T-helper 17 cell (primary cell): Measurements from ENCODE around the gene HDAC4. TPM values are rescaled to one million over a fixed set of nuclear protein-coding genes. Genes with fewer than 3 reads are reported as not detected.

Experiments
- ATAC-seq: fragments of 150-1000 bp; cut with Tn5 transposase; 2 replicates; pipeline ENCODE4 v1.10.0; 2021; ENCODE audit warnings: mild to moderate bottlenecking, moderate library complexity
- DNase-seq, 3 donors: peaks; one replicate each; pipeline versions ENCODE4 v3.0.0 to v3.0.0-alpha.2; 2020 to 2021
- H3K9me3 ChIP-seq: one replicate; pipeline ENCODE4 v1.7.0; 2013; ENCODE audit warnings: low read length, mild to moderate bottlenecking; ENCODE audit not compliant: control insufficient read depth, poor library complexity, severe bottlenecking
- H3K27ac Mint-ChIP-seq: one replicate; pipeline ENCODE4 v1.8.0; 2022; ENCODE audit warnings: mild to moderate bottlenecking, moderate library complexity, mixed read lengths
- H3K27me3 Mint-ChIP-seq: one replicate; pipeline ENCODE4 v1.8.0; 2022; ENCODE audit warnings: mixed read lengths
- H3K36me3 Mint-ChIP-seq: one replicate; pipeline ENCODE4 v1.8.0; 2022; ENCODE audit warnings: low read depth, mixed read lengths
- H3K4me1 Mint-ChIP-seq: one replicate; pipeline ENCODE4 v1.8.0; 2022; ENCODE audit warnings: mild to moderate bottlenecking, mixed read lengths
- H3K4me3 Mint-ChIP-seq: one replicate; pipeline ENCODE4 v1.8.0; 2022; ENCODE audit warnings: mild to moderate bottlenecking, moderate library complexity, mixed read lengths
- total RNA-seq, 4 donors: library from RNA in 2 of 4; stranded (reverse) in 2 of 4; gene quantifications; one replicate each; pipeline ENCODE4 v1.2.3 and lab custom pipeline; 2022 to 2026

The HDAC4 gene
- total RNA-seq, 2 donors from 2014 or later: 78.9 to 79.0 TPM

DNA sequence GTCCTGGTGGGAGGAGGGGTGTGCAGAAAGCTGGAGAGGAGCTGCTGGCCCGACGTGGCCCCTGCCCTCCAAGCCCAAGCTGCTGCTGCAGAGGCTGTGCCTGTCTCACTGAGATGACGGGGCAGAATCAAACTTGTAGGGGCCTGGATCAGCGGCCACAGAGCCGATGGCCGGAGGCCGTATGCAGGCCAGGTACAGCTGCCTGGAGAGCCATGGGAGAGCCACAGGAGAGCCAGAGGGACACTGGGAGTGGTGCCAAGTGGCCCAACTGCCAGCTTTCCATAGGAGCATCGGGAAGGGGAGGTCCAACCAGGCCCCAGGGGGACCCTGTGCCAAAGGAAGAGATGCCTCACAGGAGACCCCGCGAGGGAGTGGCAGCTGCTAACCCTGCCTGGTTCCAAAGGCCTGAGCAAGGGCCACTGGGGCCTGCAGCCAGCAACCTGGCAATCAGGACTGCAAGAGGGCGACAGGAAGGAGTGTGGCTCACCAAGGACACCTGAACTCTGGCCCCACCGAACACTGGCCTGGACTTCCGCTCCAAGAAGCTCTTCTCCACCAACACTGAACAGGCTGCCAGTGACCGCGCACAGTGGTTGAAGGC is 70.7 kb downstream of the HDAC4 start:
- DNase-seq: no peak
- no peak for ATAC-seq
- H3K9me3 ChIP-seq: no peaks in the 10 kb centered on the region
- Mint-ChIP-seq H3K4me1 (peaks cover 31% of the 10 kb centered on the region), H3K36me3 (peaks cover 2% of the 10 kb centered on the region), H3K4me3 (no peak overlapping the region), H3K27me3 (no peaks in the 10 kb centered on the region), H3K27ac (no peak overlapping the region)

DNA sequence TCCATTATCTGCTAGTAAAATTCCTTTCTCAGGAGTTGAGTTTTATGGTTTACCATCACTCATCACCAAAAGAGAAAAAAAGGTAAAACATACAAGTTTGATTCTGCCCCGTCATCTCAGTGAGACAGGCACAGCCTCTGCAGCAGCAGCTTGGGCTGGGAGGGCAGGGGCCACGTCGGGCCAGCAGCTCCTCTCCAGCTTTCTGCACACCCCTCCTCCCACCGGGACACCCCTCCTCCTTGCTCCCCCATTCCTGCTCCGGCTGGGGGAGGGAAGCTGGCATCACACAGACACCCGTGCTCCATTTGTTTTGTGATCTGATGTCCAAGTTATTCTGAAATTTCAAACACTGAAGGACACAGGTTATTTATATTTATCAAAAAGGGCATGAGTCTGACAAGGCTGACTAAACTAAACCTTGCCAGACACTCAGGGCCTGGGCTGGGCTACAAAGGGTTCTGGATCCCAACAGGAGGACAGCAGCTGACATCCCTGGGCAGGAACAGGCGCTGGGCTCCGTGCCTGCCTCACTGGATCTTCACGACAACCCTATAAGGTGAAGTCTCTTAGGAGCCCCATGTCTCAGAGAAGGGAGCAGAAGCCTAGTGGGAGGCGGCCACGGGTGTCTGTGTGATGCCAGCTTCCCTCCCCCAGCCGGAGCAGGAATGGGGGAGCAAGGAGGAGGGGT is 71.4 kb downstream of the HDAC4 start:
- DNase-seq: no peak
- Mint-ChIP-seq H3K27me3 (no peaks in the 10 kb centered on the region), H3K36me3 (peaks cover 2% of the 10 kb centered on the region), H3K4me1 (peaks cover 34% of the 10 kb centered on the region), H3K4me3 (no peak overlapping the region), H3K27ac (peak overlapping the region; percentile 93)
- no peak for ATAC-seq
- H3K9me3 ChIP-seq: no peaks in the 10 kb centered on the region

DNA sequence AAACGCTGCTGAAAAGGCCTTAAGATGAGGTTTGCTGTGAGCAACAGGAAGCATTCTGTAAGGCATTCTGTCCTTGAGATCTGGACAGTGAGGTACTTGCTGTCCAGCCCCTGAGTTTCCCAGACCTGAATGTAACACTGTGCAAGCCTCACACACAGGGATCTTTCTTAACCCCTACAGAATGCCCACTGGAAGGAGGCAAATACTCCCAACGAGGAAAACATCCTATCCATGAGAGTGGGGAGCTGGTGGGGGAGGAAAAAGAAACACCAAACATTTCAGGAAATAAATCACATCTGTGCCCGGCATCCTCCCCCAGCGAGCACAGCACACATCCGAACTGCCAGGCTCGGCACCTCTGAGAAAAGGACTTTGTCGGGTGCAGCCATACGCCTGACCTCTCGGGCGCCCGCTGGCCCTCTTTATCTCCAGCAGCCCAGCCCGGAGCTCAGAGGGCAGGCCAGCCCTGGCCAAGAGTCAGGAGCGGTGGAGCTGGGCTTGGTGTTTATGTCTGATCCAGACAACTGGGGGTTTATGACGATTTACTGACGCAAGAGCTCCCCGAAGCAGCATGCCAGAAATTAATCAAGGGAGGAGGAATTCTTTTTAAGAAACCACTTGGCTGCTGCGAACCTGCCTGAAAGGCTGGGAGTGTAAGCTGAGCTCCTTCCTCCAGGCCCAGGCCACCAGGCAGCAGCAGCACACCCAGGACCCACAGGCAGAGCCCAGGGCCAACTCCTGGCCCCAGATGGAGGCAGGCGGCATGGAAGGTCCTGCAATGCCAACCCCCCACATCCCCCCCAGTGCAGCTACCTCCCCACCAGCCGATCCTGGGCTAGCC is 72.2 kb downstream of the HDAC4 start:
- H3K27ac Mint-ChIP-seq: peak overlapping the region; percentile 93
- H3K4me1 Mint-ChIP-seq: peaks cover 39% of the 10 kb centered on the region
- no peaks in the 10 kb centered on the region for H3K27me3 Mint-ChIP-seq
- H3K4me3 Mint-ChIP-seq: no peak overlapping the region
- no peaks in the 10 kb centered on the region for H3K9me3 ChIP-seq
- ATAC-seq (no peak), DNase-seq (no peak)
- H3K36me3 Mint-ChIP-seq: peaks cover 4% of the 10 kb centered on the region

DNA sequence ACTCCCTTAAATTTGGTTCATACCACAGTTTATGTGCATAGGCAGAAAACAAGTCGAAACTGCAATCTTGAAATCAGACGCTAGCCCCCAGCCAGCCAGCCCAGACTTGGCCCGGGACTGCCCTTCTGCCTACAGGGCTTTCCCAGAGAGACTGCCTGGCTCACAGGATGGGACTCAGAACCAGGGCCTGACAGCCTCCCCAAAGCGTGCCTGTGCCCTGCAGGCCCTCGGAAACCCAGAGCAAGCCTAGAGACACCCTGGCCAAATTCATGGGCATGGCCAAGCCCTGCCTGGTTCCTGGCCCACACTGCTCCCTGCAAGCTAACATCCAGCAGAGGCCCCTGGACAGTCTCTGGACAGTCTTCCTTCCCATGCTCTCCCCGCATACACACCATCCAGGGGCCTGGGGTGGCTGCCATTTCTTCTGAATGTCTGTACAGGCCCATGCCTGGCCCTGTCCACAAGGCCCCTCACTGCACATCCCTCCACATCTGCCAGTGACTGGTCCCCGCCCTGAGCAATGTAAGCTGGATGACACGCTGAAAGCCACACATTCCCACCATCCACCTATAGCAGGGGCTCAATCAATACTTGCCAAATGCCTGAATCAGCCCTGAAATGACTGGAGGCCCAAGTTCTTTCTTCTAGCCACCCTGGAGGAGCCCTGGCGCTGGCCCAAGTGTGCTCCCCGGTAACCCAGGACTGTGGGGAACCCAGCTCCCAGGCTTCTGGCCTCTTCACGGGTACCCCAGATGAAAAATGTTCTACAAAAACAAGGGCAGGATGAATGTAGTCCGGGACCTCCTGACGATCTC is 73.1 kb downstream of the HDAC4 start:
- peak overlapping the region; percentile 93 for H3K27ac Mint-ChIP-seq
- peaks cover 4% of the 10 kb centered on the region for H3K36me3 Mint-ChIP-seq
- H3K9me3 ChIP-seq: no peaks in the 10 kb centered on the region
- peaks cover 45% of the 10 kb centered on the region for H3K4me1 Mint-ChIP-seq
- DNase-seq (no peak), ATAC-seq (peak; percentile 5)
- H3K27me3 Mint-ChIP-seq: no peaks in the 10 kb centered on the region
- H3K4me3 Mint-ChIP-seq: peak overlapping the region; percentile 72

DNA sequence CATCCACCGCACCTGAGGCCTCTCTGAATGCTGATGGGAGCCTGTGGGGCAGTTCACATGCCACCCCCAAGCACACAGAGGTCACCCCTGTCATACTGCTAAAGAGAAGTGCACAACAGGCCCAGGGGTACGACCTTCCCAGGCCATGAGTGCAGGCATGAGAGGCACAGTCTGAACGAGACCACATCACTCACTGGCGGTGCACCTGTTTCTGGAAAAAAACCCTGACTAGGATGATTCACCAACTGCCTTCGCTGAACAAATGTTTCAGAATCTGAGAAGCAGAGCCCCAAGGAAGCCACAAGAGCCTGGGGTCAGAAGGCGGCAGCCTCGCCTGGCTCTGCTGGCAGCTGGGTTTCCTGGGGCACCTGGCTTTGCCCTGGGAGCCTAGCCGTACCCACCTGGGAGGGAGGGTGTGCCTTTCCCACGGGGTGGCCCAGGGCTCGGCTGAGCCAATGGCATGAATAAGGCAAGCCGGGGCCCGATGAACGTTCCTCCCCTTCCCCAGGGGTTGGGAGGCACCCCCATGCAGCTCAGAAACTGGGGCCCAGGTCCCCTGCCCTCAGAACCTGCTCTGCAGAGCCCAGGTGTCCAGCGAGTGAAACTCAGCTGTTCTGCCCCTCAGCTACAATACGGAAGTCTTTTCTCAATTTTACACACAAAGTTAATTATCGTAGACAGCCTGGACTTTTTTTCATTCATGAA is 73.8 kb downstream of the HDAC4 start:
- Mint-ChIP-seq H3K27me3 (no peaks in the 10 kb centered on the region), H3K27ac (peak overlapping the region; percentile 93), H3K36me3 (peaks cover 4% of the 10 kb centered on the region), H3K4me3 (peak overlapping the region; percentile 72), H3K4me1 (peaks cover 51% of the 10 kb centered on the region)
- peak; percentile 86 for ATAC-seq
- no peaks in the 10 kb centered on the region for H3K9me3 ChIP-seq
- peak in 2 of 3 donors; percentile 61 to 64 for DNase-seq

DNA sequence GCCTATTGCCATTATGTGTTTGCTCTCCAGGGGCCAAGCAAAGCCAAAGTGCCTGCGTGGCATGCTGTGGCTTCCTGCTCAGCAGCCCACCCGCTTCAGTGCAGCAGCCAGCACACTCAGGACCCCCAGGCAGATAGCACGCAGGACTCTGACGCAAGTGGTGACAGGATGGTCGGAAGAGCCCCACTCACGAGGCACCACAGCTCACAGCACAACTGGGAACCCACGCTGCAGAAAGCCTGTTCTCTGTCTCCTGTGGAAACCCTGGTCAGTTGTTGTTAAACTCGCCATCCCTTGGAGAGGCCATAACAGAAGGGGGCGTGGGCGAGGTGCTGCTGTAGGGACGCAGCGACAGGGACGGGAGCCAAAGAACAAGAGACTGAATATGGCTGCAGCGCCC is 76.4 kb downstream of the HDAC4 start:
- peaks cover 4% of the 10 kb centered on the region for H3K36me3 Mint-ChIP-seq
- ATAC-seq (no peak), DNase-seq (no peak)
- H3K9me3 ChIP-seq: no peaks in the 10 kb centered on the region
- no peak overlapping the region for H3K4me3 Mint-ChIP-seq
- H3K27me3 Mint-ChIP-seq: no peaks in the 10 kb centered on the region
- peak overlapping the region; percentile 78 for H3K27ac Mint-ChIP-seq
- peaks cover 51% of the 10 kb centered on the region for H3K4me1 Mint-ChIP-seq

DNA sequence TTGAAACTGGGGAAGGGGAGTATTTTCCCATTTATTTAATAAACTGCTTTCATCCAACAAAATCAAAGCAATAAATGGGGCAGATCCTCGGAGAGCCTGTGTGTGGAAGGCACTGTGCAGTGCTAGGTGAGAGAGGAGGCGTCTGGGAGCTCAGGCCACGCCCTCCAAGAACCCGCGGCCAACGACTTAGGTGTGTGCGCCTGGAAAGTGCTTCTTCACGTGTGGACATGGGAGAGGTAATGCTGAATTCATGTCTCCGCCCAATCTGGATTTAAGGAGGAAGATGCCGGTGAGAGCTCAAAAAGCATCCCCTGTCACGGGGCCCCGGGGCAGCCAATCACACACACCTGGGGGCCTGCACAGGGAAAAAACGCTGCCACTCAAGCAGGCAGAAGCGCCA is 77.4 kb downstream of the HDAC4 start:
- H3K36me3 Mint-ChIP-seq: peaks cover 4% of the 10 kb centered on the region
- H3K4me1 Mint-ChIP-seq: peaks cover 58% of the 10 kb centered on the region
- DNase-seq (no peak), ATAC-seq (no peak)
- H3K9me3 ChIP-seq: no peaks in the 10 kb centered on the region
- H3K27me3 Mint-ChIP-seq: no peaks in the 10 kb centered on the region
- no peak overlapping the region for H3K4me3 Mint-ChIP-seq
- H3K27ac Mint-ChIP-seq: peak overlapping the region; percentile 93

DNA sequence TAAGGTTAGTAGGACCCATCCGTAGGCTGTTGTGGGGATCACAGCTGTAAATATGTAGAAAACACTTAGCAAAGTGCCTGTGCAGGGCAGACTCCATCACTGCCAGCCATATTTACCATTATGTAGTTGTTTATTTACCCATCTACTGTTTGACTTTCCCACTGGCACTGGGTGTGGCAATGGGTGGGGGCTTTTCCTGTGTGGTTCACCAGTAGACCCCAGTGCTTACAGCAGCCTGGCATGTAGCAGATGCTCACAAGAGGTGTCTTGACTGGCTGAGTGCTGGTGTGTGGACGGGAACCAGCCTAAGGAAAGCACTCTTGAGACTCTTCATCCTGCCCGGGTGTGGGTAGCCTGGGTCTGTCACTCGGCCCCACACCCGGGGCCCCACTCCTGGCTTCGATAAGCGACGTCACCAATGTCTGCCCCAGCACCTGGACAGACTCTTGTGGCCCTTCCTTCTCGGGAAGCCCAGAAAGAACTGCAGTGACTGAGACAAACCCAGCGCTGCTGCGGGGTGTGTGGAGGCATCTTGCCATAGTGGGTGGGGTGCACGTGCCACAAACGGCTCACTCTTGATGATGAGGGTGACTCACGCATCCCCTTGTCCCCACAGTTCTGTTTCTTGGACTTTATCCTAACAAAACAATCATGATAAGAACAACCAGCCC is 78.3 kb downstream of the HDAC4 start:
- H3K9me3 ChIP-seq: no peaks in the 10 kb centered on the region
- Mint-ChIP-seq H3K27ac (peak overlapping the region; percentile 93), H3K36me3 (peaks cover 4% of the 10 kb centered on the region), H3K4me1 (peaks cover 53% of the 10 kb centered on the region), H3K27me3 (no peaks in the 10 kb centered on the region), H3K4me3 (peak overlapping the region; percentile 41)
- peak; percentile 5 for ATAC-seq
- DNase-seq: no peak

DNA sequence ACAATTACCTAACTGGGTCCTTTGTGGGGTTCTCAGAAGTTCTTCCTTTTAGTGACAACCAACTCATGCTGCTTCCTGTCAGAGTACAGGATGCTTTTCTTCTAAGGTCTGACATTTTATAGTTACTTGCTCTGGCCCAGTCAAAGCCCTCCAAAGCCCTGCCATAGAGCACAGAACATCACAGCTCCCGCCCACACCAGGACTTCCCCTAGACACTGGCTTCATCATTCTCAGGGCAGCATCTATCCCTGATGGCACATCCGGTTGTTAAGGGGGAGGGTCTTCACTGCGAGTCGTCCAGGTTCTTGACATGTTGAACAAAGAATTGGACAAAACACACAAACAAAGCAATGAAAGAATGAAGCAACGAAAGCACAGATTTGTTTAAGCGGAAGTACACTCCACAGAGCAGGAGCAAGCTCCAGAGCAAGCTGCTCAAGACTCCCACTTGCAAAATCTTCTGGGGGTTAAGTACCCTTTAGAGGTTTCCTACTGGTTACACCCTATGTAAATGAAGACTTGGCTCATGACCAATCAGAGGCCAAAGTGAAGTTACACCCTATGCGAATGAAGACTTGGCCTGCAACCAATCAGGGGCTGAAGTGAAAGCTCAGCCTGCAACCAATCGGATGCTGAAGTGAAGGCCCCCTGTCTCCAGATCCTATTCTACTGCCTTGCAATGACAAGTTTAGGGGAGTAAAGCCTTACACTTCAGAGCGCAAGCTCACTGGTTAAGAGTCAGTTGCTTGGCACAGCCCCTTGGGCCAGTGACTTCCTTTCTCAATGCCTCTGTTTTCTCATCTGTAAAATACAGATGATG is 79.0 kb downstream of the HDAC4 start:
- DNase-seq (no peak), ATAC-seq (peak; percentile 82)
- no peaks in the 10 kb centered on the region for H3K9me3 ChIP-seq
- peaks cover 4% of the 10 kb centered on the region for H3K36me3 Mint-ChIP-seq
- H3K27me3 Mint-ChIP-seq: no peaks in the 10 kb centered on the region
- H3K4me3 Mint-ChIP-seq: peak overlapping the region; percentile 57
- H3K4me1 Mint-ChIP-seq: peaks cover 51% of the 10 kb centered on the region
- H3K27ac Mint-ChIP-seq: peak overlapping the region; percentile 93

DNA sequence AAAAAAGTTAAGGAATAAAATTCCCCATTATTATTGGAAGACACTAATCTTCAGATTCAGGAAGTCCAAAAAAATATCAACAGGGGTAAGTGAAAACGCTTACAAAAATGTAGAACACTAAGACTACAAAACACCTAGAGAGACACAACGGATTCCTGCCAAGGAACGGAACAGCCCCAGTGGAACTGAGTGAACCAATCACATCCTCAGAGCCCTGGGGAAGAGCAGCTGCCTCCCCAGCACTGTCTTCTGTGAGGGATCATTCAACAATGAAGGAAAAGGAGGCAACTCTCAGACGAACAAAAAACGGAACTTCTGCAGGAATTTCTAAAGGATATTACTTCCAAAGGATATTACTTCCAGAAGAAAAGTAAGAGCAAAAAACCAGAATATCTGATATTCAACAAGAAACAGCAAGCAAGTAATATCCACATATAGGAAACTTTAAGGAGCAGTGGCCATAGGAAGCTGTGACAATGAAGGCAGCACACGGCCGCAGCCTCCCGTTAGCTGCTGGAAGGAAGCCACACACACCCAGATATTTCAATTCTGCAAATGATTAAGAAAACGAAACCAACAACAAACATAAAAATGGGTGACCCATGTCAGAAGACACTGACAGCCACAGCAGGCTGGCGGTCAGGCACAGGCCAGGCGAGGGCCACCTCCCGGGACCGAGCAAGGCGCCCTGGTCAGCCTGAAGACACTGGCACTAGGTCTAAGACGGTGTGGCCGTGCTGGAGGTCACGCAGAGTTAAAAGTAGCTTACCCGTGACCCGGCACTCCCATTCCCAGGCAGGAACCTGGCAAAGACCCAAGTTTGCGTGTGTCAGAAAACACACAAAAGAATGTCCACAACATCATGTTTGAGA is 81.8 kb downstream of the HDAC4 start:
- DNase-seq (peak in 1 of 3 donors; percentile 4), ATAC-seq (no peak)
- peaks cover 44% of the 10 kb centered on the region for H3K4me1 Mint-ChIP-seq
- no peaks in the 10 kb centered on the region for H3K27me3 Mint-ChIP-seq
- peak overlapping the region; percentile 93 for H3K27ac Mint-ChIP-seq
- peaks cover 3% of the 10 kb centered on the region for H3K36me3 Mint-ChIP-seq
- peak overlapping the region; percentile 89 for H3K4me3 Mint-ChIP-seq
- H3K9me3 ChIP-seq: no peaks in the 10 kb centered on the region

DNA sequence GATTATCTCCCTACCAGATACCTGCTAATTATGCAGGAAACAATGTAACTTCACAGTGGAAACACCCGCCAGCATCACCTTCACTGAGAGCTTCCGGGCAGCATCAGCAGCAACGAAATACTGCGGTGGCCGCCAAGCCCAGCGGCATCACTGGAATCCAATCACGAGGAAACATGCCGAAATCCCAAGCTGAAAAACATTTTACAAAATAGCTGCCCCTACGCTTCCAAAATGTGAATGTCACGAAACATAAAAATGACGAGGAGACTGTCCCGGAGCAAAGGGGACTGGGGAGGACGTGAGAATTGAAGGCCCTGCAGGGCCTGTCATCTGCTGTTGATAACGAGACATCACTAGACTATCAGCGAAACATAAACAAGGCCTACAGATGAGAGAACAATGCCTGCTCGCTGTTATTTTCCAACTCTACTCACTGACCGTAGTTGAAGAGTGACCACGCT is 82.6 kb downstream of the HDAC4 start:
- Mint-ChIP-seq H3K27ac (no peak overlapping the region), H3K27me3 (no peaks in the 10 kb centered on the region), H3K4me1 (peaks cover 44% of the 10 kb centered on the region), H3K4me3 (no peak overlapping the region), H3K36me3 (peaks cover 3% of the 10 kb centered on the region)
- H3K9me3 ChIP-seq: no peaks in the 10 kb centered on the region
- DNase-seq (no peak), ATAC-seq (no peak)
